Measurements from ENCODE around the gene TRAPPC4. TPM values are rescaled to one million over a fixed set of nuclear protein-coding genes. Genes with fewer than 3 reads are reported as not detected.
A peak's percentile ranks its signal among the peaks of the same experiment; 100 is the strongest.
"Not testable (repeated sequence)": the region's sequence is repeated elsewhere in the genome, so short reads cannot be mapped to it uniquely, and the experiment has no call there.

TRAPPC4 gene
- total and polyA plus RNA-seq, 2 experiments from 2014 or later = 90.6 to 210 TPM

GRCh38 chr11:119056421-119056999 lies 37.9 kb downstream of the TRAPPC4 start:
- Histone ChIP-seq H4K20me1 (ENCODE audit: insufficient read depth) (no peaks in the 10 kb centered on the region), H3K27me3 (replicated peaks; ENCODE audit: insufficient read depth) (no peaks in the 10 kb centered on the region), H3K9ac (peak overlapping the region; percentile 93), H3K27ac (peak overlapping the region; percentile 82), H2AFZ (peak overlapping the region; percentile 72), H3K4me1 (ENCODE audit: insufficient read depth) (peaks cover 13% of the 10 kb centered on the region; the same call in 1 of the 2 replicates), H3K4me2 (ENCODE audit: unreplicated experiment) (peak overlapping the region; percentile 78), H3F3A (ENCODE audit: insufficient read depth) (peaks cover 10% of the 10 kb centered on the region; the same call in 1 of the 2 replicates), H3K9me3 (ENCODE audit: low read depth) (no peaks in the 10 kb centered on the region), H3K79me2 (ENCODE audit: insufficient read depth) (peaks cover 55% of the 10 kb centered on the region), H3K9me2 (ENCODE audit: insufficient read depth) (no peaks in the 10 kb centered on the region), H3K4me3 (peak overlapping the region; percentile 88), H3K36me3 (ENCODE audit: low read depth) (peaks cover 18% of the 10 kb centered on the region; the same call in 1 of the 2 replicates)
- in situ Hi-C loops (cut with MboI) = no loop called here
- peak; percentile 54 for DNase-seq
- TF ChIP-seq EZH2phosphoT487 (IDR thresholded peaks at IDR 0.05; ENCODE audit: insufficient read depth, low read depth) (no peak), EZH2 (IDR thresholded peaks at IDR 0.05; ENCODE audit: insufficient read depth, poor library complexity, severe bottlenecking) (no peak)
- 0 to 1% methylated on average over 28 to 46 of the region's 48 CpGs for WGBS, 2 experiments (ENCODE audit: low coverage in 1 of 2, low lambda C conversion rate in 2 of 2, missing lambda C conversion rate in 2 of 2)

- WGBS, 2 experiments (ENCODE audit: low coverage in 1 of 2, low lambda C conversion rate in 2 of 2, missing lambda C conversion rate in 2 of 2) = 1% methylated on average over 57 to 70 of the region's 79 CpGs
These were observed 38.6 kb downstream of the TRAPPC4 start, which contains the start of gene HYOU1 for GRCh38 chr11:119057000-119057769. TSS of gene HYOU1 (minus strand) at chr11:119057205. CDS start at chr11:119056160, 1,045 bp downstream.

GRCh38 chr11:119059128-119059527 lies 40.6 kb downstream of the TRAPPC4 start:
- H3K4me2 ChIP-seq (ENCODE audit: unreplicated experiment); in situ Hi-C loops (cut with MboI); H3K27ac ChIP-seq; H3K36me3 ChIP-seq (ENCODE audit: low read depth); H3K9ac ChIP-seq; H4K20me1 ChIP-seq (ENCODE audit: insufficient read depth); H3K9me2 ChIP-seq (ENCODE audit: insufficient read depth); H3K4me3 ChIP-seq; DNase-seq; H2AFZ ChIP-seq; H3K9me3 ChIP-seq (ENCODE audit: low read depth); H3K27me3 ChIP-seq (replicated peaks; ENCODE audit: insufficient read depth): not testable (repeated sequence)
- WGBS, 2 experiments (ENCODE audit: low coverage in 1 of 2, low lambda C conversion rate in 2 of 2, missing lambda C conversion rate in 2 of 2) = 86% methylated on average over 22 of the region's 35 CpGs; no CpG with 5 or more reads in 1 of the 2 experiments
- peaks cover 57% of the 10 kb centered on the region for H3K79me2 ChIP-seq (ENCODE audit: insufficient read depth)
- H3K4me1 ChIP-seq (ENCODE audit: insufficient read depth) = peaks cover 20% of the 10 kb centered on the region; the same call in 1 of the 2 replicates
- H3F3A ChIP-seq (ENCODE audit: insufficient read depth) = peaks cover 10% of the 10 kb centered on the region; the same call in 1 of the 2 replicates

More at GRCh38 chr11:119057000-119057769, 38.6 kb downstream of the TRAPPC4 start, which contains the start of gene HYOU1:
- in situ Hi-C loops (cut with MboI) = no loop called here
- Histone ChIP-seq H3K4me1 (ENCODE audit: insufficient read depth) (peaks cover 13% of the 10 kb centered on the region; the same call in 1 of the 2 replicates), H3K79me2 (ENCODE audit: insufficient read depth) (peaks cover 57% of the 10 kb centered on the region), H2AFZ (peak within 1 kb of the TSS; percentile 86), H3K27ac (peak within 1 kb of the TSS; percentile 82), H3K9me2 (ENCODE audit: insufficient read depth) (no peaks in the 10 kb centered on the region), H3F3A (ENCODE audit: insufficient read depth) (peaks cover 10% of the 10 kb centered on the region; the same call in 1 of the 2 replicates), H3K9me3 (ENCODE audit: low read depth) (no peaks in the 10 kb centered on the region), H4K20me1 (ENCODE audit: insufficient read depth) (no peaks in the 10 kb centered on the region), H3K36me3 (ENCODE audit: low read depth) (peaks cover 18% of the 10 kb centered on the region; the same call in 1 of the 2 replicates), H3K4me2 (ENCODE audit: unreplicated experiment) (peak within 1 kb of the TSS; percentile 87), H3K9ac (peak within 1 kb of the TSS; percentile 93), H3K4me3 (peak within 1 kb of the TSS; percentile 91), H3K27me3 (replicated peaks; ENCODE audit: insufficient read depth) (no peaks in the 10 kb centered on the region)
- TF ChIP-seq EZH2 (IDR thresholded peaks at IDR 0.05; ENCODE audit: insufficient read depth, poor library complexity, severe bottlenecking) (no peak), EZH2phosphoT487 (IDR thresholded peaks at IDR 0.05; ENCODE audit: insufficient read depth, low read depth) (no peak)
- peak; percentile 99 for DNase-seq

GRCh38 chr11:119061256-119061655 lies 42.7 kb downstream of the TRAPPC4 start:
- H3K4me3 ChIP-seq = no peak overlapping the region
- DNase-seq = no peak
- H3K36me3 ChIP-seq (ENCODE audit: low read depth) = no peaks in the 10 kb centered on the region
- TF ChIP-seq EZH2 (IDR thresholded peaks at IDR 0.05; ENCODE audit: insufficient read depth, poor library complexity, severe bottlenecking) = no peak
- TF ChIP-seq EZH2phosphoT487 (IDR thresholded peaks at IDR 0.05; ENCODE audit: insufficient read depth, low read depth) = no peak
- H3K27ac ChIP-seq = no peak overlapping the region
- 82 to 93% methylated on average over 2 to 3 of the region's 3 CpGs for WGBS, 2 experiments (ENCODE audit: low coverage in 1 of 2, low lambda C conversion rate in 2 of 2, missing lambda C conversion rate in 2 of 2)
- H2AFZ ChIP-seq = no peak overlapping the region
- H3F3A ChIP-seq (ENCODE audit: insufficient read depth) = peaks cover 15% of the 10 kb centered on the region
- no peak overlapping the region for H3K4me2 ChIP-seq (ENCODE audit: unreplicated experiment)
- H3K4me1 ChIP-seq (ENCODE audit: insufficient read depth) = peaks cover 14% of the 10 kb centered on the region
- H3K9me3 ChIP-seq (ENCODE audit: low read depth) = no peaks in the 10 kb centered on the region
- no peaks in the 10 kb centered on the region for H3K27me3 ChIP-seq (replicated peaks; ENCODE audit: insufficient read depth)
- in situ Hi-C loops (cut with MboI) = no loop called here
- no peak overlapping the region for H3K9ac ChIP-seq
- H3K79me2 ChIP-seq (ENCODE audit: insufficient read depth) = peaks cover 55% of the 10 kb centered on the region
- no peaks in the 10 kb centered on the region for H4K20me1 ChIP-seq (ENCODE audit: insufficient read depth)
- no peaks in the 10 kb centered on the region for H3K9me2 ChIP-seq (ENCODE audit: insufficient read depth)
